GM12878 (cell line): ENCODE data around the gene RNF166. TPM values are rescaled to one million over a fixed set of nuclear protein-coding genes. Genes with fewer than 3 reads are reported as not detected.

ENCODE experiments used
- BCL11A ChIP-seq: IDR thresholded peaks from 2 replicates; pipeline ENCODE4 v1.6.1; 2011; ENCODE audit warnings: low read depth, low read length
- BRCA1 ChIP-seq: IDR thresholded peaks from 2 replicates; pipeline ENCODE4 v1.6.1; 2011; ENCODE audit warnings: low read depth, low read length, improper control_type of control experiment
- CEBPB ChIP-seq, 2 experiments: fragments of 150-350 bp in 1 of 2; IDR thresholded peaks; 2 replicates each; pipeline ENCODE4 v1.6.1; 2012 to 2014; ENCODE audit warnings: low read depth in 2 of 2, low read length in 2 of 2, borderline replicate concordance in 1 of 2, inconsistent platforms in 1 of 2
- CHD1 ChIP-seq: IDR thresholded peaks from 2 replicates; pipeline ENCODE4 v1.6.1; 2012; ENCODE audit warnings: low read depth, low read length, improper control_type of control experiment
- EGR1 ChIP-seq, 2 experiments: IDR thresholded peaks; 1 replicate in 1 of 2; 2 replicates in 1 of 2; pipeline ENCODE4 v1.6.1; 2011 to 2012; ENCODE audit warnings: low read depth in 2 of 2, low read length in 2 of 2, borderline replicate concordance in 1 of 2, mild to moderate bottlenecking in 1 of 2, moderate library complexity in 1 of 2
- EZH2 ChIP-seq: IDR thresholded peaks from 2 replicates; pipeline ENCODE4 v1.6.1; 2012; ENCODE audit warnings: low read depth, mild to moderate bottlenecking, control low read depth, inconsistent platforms, low read length, borderline replicate concordance; ENCODE audit not compliant: control insufficient read depth
- IKZF2 ChIP-seq, 2 experiments: fragments of 450-650 bp; IDR thresholded peaks; 2 replicates each; pipeline ENCODE4 v1.6.1; 2017; ENCODE audit warnings: mild to moderate bottlenecking in 2 of 2, moderate library complexity in 2 of 2
- MEF2A ChIP-seq: IDR thresholded peaks from 2 replicates; pipeline ENCODE4 v1.6.1; 2011; ENCODE audit warnings: low read depth, mild to moderate bottlenecking, low read length, moderate library complexity; ENCODE audit not compliant: insufficient read depth
- MTA2 ChIP-seq: fragments of 450-650 bp; IDR thresholded peaks from 2 replicates; pipeline ENCODE4 v1.6.1; 2016; ENCODE audit warnings: low read depth, mild to moderate bottlenecking, moderate library complexity
- NR2F1 ChIP-seq: fragments of 450-650 bp; conservative IDR thresholded peaks from 2 replicates; pipeline ENCODE4 v1.6.1; 2017; ENCODE audit warnings: mild to moderate bottlenecking
- RB1 ChIP-seq: fragments of 450-650 bp; formaldehyde crosslinking; IDR thresholded peaks from 2 replicates; pipeline ENCODE4 v1.6.1; 2017; ENCODE audit warnings: mild to moderate bottlenecking, borderline replicate concordance
- RBBP5 ChIP-seq: fragments of 200-600 bp; sonication (generic); conservative IDR thresholded peaks from 2 replicates; pipeline ENCODE4 v1.6.1; 2016
- RELA ChIP-seq: fragments of 450-650 bp; IDR thresholded peaks from 2 replicates; pipeline ENCODE4 v1.8.0; 2014; ENCODE audit warnings: borderline replicate concordance; ENCODE audit not compliant: partially characterized antibody
- TAF1 ChIP-seq: IDR thresholded peaks from 2 replicates; pipeline ENCODE4 v1.6.1; 2011; ENCODE audit warnings: mild to moderate bottlenecking, low read depth, low read length, borderline replicate concordance
- TBL1XR1 ChIP-seq: IDR thresholded peaks from 2 replicates; pipeline ENCODE4 v1.6.1; 2012; ENCODE audit warnings: low read depth, low read length, improper control_type of control experiment
- TCF3 ChIP-seq: IDR thresholded peaks from 2 replicates; pipeline ENCODE4 v1.6.1; 2012; ENCODE audit warnings: low read depth, mild to moderate bottlenecking, low read length, borderline replicate concordance; ENCODE audit not compliant: insufficient read depth
- YY1 ChIP-seq: IDR thresholded peaks from 2 replicates; pipeline ENCODE4 v1.6.1; 2011; ENCODE audit warnings: low read depth, mild to moderate bottlenecking, low read length
- ZZZ3 ChIP-seq: IDR thresholded peaks from 2 replicates; pipeline ENCODE4 v1.6.1; 2011; ENCODE audit warnings: low read depth; ENCODE audit not compliant: control insufficient read depth, insufficient read length
- polyA plus RNA-seq, 11 experiments: library from polyadenylated mRNA; depleted of rRNA in 4 of 11; unstranded in 6 of 11; stranded (reverse) in 5 of 11; fragments of >200 nt; fragmentation: Nextera tagmentation in 4 of 11; fragmentation: Illumina TruSeq in 1 of 11; extraction: Ambion mirVana in 4 of 11; extraction: Trizol in 1 of 11; gene quantifications; 1 replicate in 1 of 11; 2 replicates in 10 of 11; pipeline versions ENCODE4 v1.2.1 to v1.2.3, GENCODE V29; 2011 to 2016; ENCODE audit warnings: inconsistent platforms in 2 of 11, missing spikeins in 2 of 11, low read depth in 1 of 11
- total RNA-seq, 4 experiments: library from RNA; depleted of rRNA in 3 of 4; stranded (reverse); fragments of >200 nt in 3 of 4; fragmentation: Illumina TruSeq in 1 of 4; extraction: Trizol in 1 of 4; gene quantifications; 2 replicates each; pipeline versions ENCODE4 v1.2.1 to v1.2.3, GENCODE V29; 2013 to 2021
- TF ChIP-seq, protein P1 (sequence below): IDR thresholded peaks from 2 replicates; pipeline ENCODE4 v1.6.1; 2011; ENCODE audit warnings: low read depth, mild to moderate bottlenecking, low read length, moderate library complexity, borderline replicate concordance; ENCODE audit errors: extremely low read depth
- TF ChIP-seq, protein P2 (sequence below): IDR thresholded peaks from 2 replicates; pipeline ENCODE4 v1.6.1; 2012; ENCODE audit warnings: low read length, inconsistent platforms
- TF ChIP-seq, protein P3 (sequence below): IDR thresholded peaks from 2 replicates; pipeline ENCODE4 v1.6.1; 2011; ENCODE audit warnings: low read depth, low read length, improper control_type of control experiment, borderline replicate concordance
- TF ChIP-seq, protein P4 (sequence below): IDR thresholded peaks from 2 replicates; pipeline ENCODE4 v1.6.1; 2012; ENCODE audit warnings: low read depth, low read length, improper control_type of control experiment
- TF ChIP-seq, protein P5 (sequence below): fragments of 450-650 bp; IDR thresholded peaks from 2 replicates; pipeline ENCODE4 v1.6.1; 2018; ENCODE audit warnings: mild to moderate bottlenecking, low read depth, moderate library complexity; ENCODE audit not compliant: partially characterized antibody
- TF ChIP-seq, protein P6 (sequence below): fragments of 450-650 bp; IDR thresholded peaks from 2 replicates; pipeline ENCODE4 v1.6.1; 2017; ENCODE audit warnings: low read depth, mild to moderate bottlenecking, moderate library complexity

The RNF166 gene
- total and polyA plus RNA-seq, 10 of the 15 experiments (the other 5 are each of a cell fraction or from before 2014, with no cell fraction given): 0.48 to 32.8 (median 12.1) TPM

DNA sequence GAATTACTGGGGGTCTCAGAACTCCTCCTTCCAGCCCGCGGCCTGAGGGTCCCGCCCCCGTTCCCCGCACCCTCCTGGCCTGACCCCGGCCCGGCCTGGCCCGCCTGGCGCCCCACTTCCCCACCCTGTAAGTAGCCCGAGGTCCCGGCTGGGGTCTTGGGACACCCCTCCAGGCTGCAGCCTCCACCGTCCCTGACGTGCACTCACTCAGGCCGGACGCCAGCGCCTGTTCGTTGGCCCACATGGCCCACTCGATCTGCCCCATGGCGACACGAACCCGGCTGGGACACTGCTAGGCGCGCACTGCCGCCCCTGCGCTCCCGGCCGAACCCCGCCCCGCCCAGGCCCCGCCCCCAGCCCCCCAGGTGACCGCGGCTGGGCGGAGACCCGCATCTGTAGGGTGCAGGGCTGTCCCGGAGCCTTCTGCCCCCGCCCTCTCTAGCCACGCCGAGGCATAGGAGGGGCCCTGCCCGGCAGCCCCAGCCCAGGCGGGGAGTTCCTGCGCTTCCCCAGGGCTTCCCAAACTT lies 55.4 kb downstream of the RNF166 start, which contains the start of gene CYBA (continued):
- TF ChIP-seq EGR1 (IDR thresholded peaks at IDR 0.05; ENCODE audit: borderline replicate concordance in 1 of 2, low read depth in 2 of 2, low read length in 2 of 2) (peak in 1 of 2 experiments; percentile 54; a peak in 1 of 3 replicates), CEBPB (IDR thresholded peaks at IDR 0.05; ENCODE audit: borderline replicate concordance in 1 of 2, low read depth in 2 of 2, low read length in 2 of 2) (no peak), TAF1 (peak; percentile 90), TBL1XR1 (no peak; the same call in 1 of the 2 replicates), CHD1 (no peak), RELA (peak; percentile 15), NR2F1 (0 out of 2 replicates have a peak, but pooled peaks have one; percentile 8), IKZF2 (IDR thresholded peaks at IDR 0.05) (no peak), RB1 (no peak), MTA2 (no peak), ZZZ3 (no peak), BRCA1 (no peak), BCL11A (no peak), TCF3 (peak; percentile 56; the same call in 1 of the 2 replicates), MEF2A (no peak), EZH2 (no peak), RBBP5 (no peak), YY1 (peak; percentile 69)
- TF ChIP-seq, protein P1, sequence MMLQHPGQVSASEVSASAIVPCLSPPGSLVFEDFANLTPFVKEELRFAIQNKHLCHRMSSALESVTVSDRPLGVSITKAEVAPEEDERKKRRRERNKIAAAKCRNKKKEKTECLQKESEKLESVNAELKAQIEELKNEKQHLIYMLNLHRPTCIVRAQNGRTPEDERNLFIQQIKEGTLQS: no peak
- TF ChIP-seq, protein P2, sequence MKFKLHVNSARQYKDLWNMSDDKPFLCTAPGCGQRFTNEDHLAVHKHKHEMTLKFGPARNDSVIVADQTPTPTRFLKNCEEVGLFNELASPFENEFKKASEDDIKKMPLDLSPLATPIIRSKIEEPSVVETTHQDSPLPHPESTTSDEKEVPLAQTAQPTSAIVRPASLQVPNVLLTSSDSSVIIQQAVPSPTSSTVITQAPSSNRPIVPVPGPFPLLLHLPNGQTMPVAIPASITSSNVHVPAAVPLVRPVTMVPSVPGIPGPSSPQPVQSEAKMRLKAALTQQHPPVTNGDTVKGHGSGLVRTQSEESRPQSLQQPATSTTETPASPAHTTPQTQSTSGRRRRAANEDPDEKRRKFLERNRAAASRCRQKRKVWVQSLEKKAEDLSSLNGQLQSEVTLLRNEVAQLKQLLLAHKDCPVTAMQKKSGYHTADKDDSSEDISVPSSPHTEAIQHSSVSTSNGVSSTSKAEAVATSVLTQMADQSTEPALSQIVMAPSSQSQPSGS: no peak
- TF ChIP-seq, protein P3, sequence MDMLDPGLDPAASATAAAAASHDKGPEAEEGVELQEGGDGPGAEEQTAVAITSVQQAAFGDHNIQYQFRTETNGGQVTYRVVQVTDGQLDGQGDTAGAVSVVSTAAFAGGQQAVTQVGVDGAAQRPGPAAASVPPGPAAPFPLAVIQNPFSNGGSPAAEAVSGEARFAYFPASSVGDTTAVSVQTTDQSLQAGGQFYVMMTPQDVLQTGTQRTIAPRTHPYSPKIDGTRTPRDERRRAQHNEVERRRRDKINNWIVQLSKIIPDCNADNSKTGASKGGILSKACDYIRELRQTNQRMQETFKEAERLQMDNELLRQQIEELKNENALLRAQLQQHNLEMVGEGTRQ: no peak
- TF ChIP-seq, protein P4, sequence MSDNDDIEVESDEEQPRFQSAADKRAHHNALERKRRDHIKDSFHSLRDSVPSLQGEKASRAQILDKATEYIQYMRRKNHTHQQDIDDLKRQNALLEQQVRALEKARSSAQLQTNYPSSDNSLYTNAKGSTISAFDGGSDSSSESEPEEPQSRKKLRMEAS: peak; percentile 55; the same call in 1 of the 2 replicates
- TF ChIP-seq, protein P5, sequence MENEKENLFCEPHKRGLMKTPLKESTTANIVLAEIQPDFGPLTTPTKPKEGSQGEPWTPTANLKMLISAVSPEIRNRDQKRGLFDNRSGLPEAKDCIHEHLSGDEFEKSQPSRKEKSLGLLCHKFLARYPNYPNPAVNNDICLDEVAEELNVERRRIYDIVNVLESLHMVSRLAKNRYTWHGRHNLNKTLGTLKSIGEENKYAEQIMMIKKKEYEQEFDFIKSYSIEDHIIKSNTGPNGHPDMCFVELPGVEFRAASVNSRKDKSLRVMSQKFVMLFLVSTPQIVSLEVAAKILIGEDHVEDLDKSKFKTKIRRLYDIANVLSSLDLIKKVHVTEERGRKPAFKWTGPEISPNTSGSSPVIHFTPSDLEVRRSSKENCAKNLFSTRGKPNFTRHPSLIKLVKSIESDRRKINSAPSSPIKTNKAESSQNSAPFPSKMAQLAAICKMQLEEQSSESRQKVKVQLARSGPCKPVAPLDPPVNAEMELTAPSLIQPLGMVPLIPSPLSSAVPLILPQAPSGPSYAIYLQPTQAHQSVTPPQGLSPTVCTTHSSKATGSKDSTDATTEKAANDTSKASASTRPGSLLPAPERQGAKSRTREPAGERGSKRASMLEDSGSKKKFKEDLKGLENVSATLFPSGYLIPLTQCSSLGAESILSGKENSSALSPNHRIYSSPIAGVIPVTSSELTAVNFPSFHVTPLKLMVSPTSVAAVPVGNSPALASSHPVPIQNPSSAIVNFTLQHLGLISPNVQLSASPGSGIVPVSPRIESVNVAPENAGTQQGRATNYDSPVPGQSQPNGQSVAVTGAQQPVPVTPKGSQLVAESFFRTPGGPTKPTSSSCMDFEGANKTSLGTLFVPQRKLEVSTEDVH: no peak
- TF ChIP-seq, protein P6, sequence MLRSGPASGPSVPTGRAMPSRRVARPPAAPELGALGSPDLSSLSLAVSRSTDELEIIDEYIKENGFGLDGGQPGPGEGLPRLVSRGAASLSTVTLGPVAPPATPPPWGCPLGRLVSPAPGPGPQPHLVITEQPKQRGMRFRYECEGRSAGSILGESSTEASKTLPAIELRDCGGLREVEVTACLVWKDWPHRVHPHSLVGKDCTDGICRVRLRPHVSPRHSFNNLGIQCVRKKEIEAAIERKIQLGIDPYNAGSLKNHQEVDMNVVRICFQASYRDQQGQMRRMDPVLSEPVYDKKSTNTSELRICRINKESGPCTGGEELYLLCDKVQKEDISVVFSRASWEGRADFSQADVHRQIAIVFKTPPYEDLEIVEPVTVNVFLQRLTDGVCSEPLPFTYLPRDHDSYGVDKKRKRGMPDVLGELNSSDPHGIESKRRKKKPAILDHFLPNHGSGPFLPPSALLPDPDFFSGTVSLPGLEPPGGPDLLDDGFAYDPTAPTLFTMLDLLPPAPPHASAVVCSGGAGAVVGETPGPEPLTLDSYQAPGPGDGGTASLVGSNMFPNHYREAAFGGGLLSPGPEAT: no peak
